Measurements from ENCODE around the gene AAK1.

DNA sequence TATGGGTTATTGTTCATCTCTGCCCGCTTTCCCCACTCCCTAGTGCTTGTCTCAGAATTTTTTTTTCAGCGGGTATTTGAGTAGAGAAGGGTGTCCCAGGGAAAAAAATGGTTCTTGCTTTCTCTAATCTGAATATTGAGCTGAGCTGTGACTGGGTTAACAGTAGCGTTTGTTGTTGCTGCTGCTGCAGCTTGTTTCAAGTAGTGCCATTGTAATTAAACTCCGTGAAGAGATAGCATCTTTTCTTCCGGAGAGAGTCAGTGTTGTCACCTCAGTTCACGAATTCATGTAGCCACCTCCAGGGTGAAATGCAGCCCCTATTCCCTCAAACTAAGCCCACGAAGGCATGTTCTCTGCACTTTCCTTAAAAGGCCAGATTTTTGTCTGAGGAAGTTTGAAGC is 1.5 kb upstream of the AAK1 start:
- TF ChIP-seq FOXM1 (IDR thresholded peaks at IDR 0.05; ENCODE audit: low read depth, low read length) = no peak
- TF ChIP-seq, protein P1, sequence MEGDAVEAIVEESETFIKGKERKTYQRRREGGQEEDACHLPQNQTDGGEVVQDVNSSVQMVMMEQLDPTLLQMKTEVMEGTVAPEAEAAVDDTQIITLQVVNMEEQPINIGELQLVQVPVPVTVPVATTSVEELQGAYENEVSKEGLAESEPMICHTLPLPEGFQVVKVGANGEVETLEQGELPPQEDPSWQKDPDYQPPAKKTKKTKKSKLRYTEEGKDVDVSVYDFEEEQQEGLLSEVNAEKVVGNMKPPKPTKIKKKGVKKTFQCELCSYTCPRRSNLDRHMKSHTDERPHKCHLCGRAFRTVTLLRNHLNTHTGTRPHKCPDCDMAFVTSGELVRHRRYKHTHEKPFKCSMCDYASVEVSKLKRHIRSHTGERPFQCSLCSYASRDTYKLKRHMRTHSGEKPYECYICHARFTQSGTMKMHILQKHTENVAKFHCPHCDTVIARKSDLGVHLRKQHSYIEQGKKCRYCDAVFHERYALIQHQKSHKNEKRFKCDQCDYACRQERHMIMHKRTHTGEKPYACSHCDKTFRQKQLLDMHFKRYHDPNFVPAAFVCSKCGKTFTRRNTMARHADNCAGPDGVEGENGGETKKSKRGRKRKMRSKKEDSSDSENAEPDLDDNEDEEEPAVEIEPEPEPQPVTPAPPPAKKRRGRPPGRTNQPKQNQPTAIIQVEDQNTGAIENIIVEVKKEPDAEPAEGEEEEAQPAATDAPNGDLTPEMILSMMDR (IDR thresholded peaks at IDR 0.05 in 2 of 3, conservative IDR thresholded peaks at IDR 0.05 in 1 of 3; ENCODE audit: control insufficient read depth in 2 of 3, extremely low read depth in 1 of 3, insufficient read depth in 1 of 3, low read depth in 3 of 3, low read length in 3 of 3) = no peak
- no peak for TF ChIP-seq SPI1 (IDR thresholded peaks at IDR 0.05; ENCODE audit: borderline replicate concordance, insufficient read depth, low read depth, low read length)

Data from GM12878 (cell line).